Endothelial cell (in vitro differentiated cells): Measurements from ENCODE around the gene WDR76. TPM values are rescaled to one million over a fixed set of nuclear protein-coding genes. Genes with fewer than 3 reads are reported as not detected.
"Not testable (repeated sequence)": the region's sequence is repeated elsewhere in the genome, so short reads cannot be mapped to it uniquely, and the experiment has no call there.

Experiments
- DNase-seq: peaks from one replicate; pipeline ENCODE4 v3.0.0; 2021; ENCODE audit warnings: low spot score
- H3K27ac Mint-ChIP-seq: one replicate; pipeline ENCODE4 v1.8.0; 2021; ENCODE audit warnings: mixed read lengths, inconsistent platforms; ENCODE audit not compliant: unreplicated experiment
- H3K27me3 Mint-ChIP-seq: one replicate; pipeline ENCODE4 v1.8.0; 2021; ENCODE audit warnings: mild to moderate bottlenecking, moderate library complexity, mixed read lengths, inconsistent platforms; ENCODE audit not compliant: unreplicated experiment
- H3K36me3 Mint-ChIP-seq: one replicate; pipeline ENCODE4 v1.8.0; 2021; ENCODE audit warnings: mild to moderate bottlenecking, low read depth, mixed read lengths, inconsistent platforms; ENCODE audit not compliant: unreplicated experiment
- H3K4me1 Mint-ChIP-seq: one replicate; pipeline ENCODE4 v1.8.0; 2021; ENCODE audit warnings: mild to moderate bottlenecking, mixed read lengths, inconsistent platforms; ENCODE audit not compliant: unreplicated experiment
- H3K4me3 Mint-ChIP-seq: one replicate; pipeline ENCODE4 v1.8.0; 2021; ENCODE audit warnings: mild to moderate bottlenecking, mixed read lengths, inconsistent platforms; ENCODE audit not compliant: unreplicated experiment
- H3K9me3 Mint-ChIP-seq: one replicate; pipeline ENCODE4 v1.8.0; 2021; ENCODE audit warnings: mixed read lengths, inconsistent platforms; ENCODE audit not compliant: unreplicated experiment
- total RNA-seq: library from RNA; stranded (reverse); fragmentation: NEBNext Ultra II Directional; extraction: Animal tissue kit (Norgen Biotek cat#: 25700); gene quantifications from one replicate; pipeline ENCODE4 v1.2.1, GENCODE V29; 2021; ENCODE audit not compliant: unreplicated experiment
- TF ChIP-seq, protein P1 (sequence below): fragments of 200-600 bp; sonication (generic); IDR thresholded peaks from one replicate; pipeline ENCODE4 v1.5.0; 2021; ENCODE audit warnings: antibody characterized with exemption; ENCODE audit not compliant: unreplicated experiment

The WDR76 gene
- total RNA-seq, 1 donor from 2014 or later, result 4.8 TPM

DNA sequence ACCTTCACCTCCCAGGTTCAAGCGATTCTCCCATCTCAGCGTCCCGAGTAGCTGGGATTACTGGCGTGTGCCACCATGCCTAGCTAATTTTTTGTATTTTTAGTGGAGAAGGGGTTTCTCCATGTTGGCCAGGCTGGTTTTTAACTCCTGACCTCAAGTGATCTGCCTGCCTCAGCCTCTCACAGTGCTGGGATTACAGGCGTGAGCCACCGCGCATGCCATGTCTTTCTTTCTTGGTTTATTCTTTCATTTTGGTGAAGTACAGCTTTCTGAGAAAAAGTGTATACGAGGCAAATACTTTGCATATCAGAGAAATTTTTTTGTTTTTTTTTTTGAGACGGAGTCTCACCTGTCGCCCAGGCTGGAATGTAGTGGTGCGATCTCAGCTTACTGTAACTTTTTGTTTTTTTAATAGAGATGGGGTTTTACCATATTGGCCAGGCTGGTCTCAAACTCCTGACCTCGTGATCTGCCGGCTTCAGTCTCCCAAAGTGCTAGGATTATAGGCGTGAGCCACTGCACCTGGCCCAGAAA is 4.8 kb downstream of the WDR76 start:
- H3K4me1 Mint-ChIP-seq, H3K27me3 Mint-ChIP-seq, DNase-seq, H3K4me3 Mint-ChIP-seq, H3K36me3 Mint-ChIP-seq, H3K9me3 Mint-ChIP-seq, H3K27ac Mint-ChIP-seq: not testable (repeated sequence)

DNA sequence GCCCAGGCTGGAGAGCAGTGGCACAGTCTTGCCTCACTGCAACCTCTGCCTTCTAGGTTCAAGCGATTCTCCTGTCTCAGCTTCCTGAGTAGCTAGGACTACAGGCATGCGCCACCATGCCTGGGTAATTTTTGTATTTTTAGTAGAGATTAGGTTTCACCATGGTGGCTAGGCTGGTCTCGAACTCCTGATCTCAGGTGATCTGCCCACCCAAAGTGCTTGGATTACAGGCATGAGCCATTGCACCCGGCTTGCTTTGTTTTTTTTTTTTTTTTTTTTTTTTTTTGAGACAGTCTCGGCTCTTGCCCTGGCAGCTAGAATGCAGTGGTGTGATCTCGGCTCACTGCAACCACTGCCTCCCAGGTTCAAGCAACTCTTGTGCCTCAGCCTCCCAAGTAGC is 5.7 kb downstream of the WDR76 start:
- not testable (repeated sequence) for H3K27ac Mint-ChIP-seq, H3K9me3 Mint-ChIP-seq, H3K36me3 Mint-ChIP-seq, H3K4me3 Mint-ChIP-seq, H3K4me1 Mint-ChIP-seq, DNase-seq, H3K27me3 Mint-ChIP-seq

DNA sequence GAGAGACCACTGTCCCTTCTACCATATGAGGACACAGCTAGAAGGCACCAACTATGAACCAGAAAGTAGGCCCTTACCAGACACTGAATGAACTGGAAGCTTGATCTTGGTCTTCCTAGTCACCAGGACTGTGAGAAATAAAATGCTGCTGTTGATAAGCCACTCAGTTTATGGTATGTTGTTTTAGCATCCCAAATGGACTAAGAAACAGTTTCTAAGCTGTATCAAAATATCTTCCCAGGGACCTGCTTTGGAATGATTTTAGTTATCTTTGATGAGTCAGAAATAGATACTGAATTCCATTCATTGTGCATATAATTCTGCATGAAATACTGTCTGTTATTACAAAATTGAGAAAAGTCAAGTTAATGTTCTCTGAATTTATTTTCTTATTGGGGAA is 18.6 kb downstream of the WDR76 start:
- no peak for DNase-seq
- Mint-ChIP-seq H3K36me3 (no peaks in the 10 kb centered on the region), H3K4me1 (no peaks in the 10 kb centered on the region), H3K27me3 (no peaks in the 10 kb centered on the region), H3K4me3 (no peak overlapping the region), H3K27ac (no peak overlapping the region), H3K9me3 (no peaks in the 10 kb centered on the region)
- TF ChIP-seq, protein P1, sequence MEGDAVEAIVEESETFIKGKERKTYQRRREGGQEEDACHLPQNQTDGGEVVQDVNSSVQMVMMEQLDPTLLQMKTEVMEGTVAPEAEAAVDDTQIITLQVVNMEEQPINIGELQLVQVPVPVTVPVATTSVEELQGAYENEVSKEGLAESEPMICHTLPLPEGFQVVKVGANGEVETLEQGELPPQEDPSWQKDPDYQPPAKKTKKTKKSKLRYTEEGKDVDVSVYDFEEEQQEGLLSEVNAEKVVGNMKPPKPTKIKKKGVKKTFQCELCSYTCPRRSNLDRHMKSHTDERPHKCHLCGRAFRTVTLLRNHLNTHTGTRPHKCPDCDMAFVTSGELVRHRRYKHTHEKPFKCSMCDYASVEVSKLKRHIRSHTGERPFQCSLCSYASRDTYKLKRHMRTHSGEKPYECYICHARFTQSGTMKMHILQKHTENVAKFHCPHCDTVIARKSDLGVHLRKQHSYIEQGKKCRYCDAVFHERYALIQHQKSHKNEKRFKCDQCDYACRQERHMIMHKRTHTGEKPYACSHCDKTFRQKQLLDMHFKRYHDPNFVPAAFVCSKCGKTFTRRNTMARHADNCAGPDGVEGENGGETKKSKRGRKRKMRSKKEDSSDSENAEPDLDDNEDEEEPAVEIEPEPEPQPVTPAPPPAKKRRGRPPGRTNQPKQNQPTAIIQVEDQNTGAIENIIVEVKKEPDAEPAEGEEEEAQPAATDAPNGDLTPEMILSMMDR, result no peak

DNA sequence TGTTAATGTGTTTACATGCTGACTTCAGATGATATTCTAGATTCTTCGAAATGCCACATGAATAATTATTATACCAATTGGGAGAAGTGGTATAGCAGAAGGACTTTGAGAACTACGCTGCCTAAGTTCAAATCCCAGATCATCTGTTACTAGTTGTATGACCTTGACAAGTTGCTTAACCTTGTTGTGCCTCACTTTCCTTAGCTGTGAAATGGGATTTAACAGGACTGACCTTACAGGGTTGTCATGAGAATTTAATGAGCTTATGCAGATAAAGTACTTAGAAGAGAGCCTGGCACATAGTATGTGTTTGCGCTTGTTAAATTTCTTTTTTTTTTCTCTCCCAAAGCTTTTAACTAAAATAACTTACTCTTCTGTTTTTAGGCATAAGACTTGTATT is 24.4 kb downstream of the WDR76 start:
- Mint-ChIP-seq H3K27ac (no peak overlapping the region), H3K4me1 (no peaks in the 10 kb centered on the region), H3K27me3 (no peaks in the 10 kb centered on the region), H3K36me3 (peaks cover 3% of the 10 kb centered on the region), H3K4me3 (no peak overlapping the region), H3K9me3 (no peaks in the 10 kb centered on the region)
- no peak for DNase-seq
- TF ChIP-seq, protein P1, result no peak

DNA sequence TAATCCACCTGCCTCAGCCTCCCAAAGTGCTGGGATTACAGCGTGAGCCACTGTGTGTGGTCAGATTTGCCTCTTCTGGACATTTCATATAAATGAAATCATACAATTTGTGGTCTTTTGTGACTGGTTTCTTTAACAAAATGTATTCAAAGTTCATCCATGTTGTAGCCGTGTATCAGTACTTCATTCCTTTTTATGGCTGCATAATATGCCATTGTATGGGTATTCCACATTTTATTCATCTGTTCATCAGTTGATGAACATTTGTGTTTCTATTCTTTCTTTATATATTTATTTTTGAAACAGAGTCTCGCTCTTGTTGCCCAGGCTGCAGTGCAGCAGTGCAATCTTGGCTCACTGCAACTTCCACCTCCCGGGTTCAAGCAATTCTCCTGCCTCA is 25.8 kb downstream of the WDR76 start:
- Mint-ChIP-seq H3K27ac (no peak overlapping the region), H3K36me3 (peaks cover 3% of the 10 kb centered on the region), H3K27me3 (no peaks in the 10 kb centered on the region), H3K4me1 (no peaks in the 10 kb centered on the region), H3K9me3 (no peaks in the 10 kb centered on the region), H3K4me3 (no peak overlapping the region)
- no peak for DNase-seq
- TF ChIP-seq, protein P1, result no peak

DNA sequence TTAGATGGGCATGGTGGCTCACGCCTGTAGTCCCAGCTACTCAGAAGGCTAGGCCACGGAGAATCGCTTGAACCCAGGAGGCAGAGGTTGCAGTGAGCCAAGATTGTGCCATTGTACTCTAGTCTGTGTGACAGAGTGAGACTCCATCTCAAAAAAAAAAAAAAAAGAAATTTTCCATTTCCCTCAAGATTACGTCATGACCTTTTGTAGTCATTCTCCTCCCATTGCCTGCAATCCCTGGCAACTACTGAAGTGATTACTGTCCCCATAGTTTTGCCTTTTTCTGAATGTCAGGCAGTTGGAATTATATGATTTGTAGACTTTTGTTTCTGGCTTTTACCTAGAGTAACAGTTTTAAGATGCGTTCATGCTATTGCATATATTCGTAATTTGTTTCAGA is 28.0 kb downstream of the WDR76 start:
- Mint-ChIP-seq H3K36me3 (peaks cover 3% of the 10 kb centered on the region), H3K4me1 (no peaks in the 10 kb centered on the region), H3K4me3 (no peak overlapping the region), H3K27ac (no peak overlapping the region), H3K9me3 (no peaks in the 10 kb centered on the region), H3K27me3 (no peaks in the 10 kb centered on the region)
- TF ChIP-seq, protein P1, result no peak
- no peak for DNase-seq
